Ishikawa (cell line): Measurements from ENCODE around the gene DEGS2.

Experiments used
- CEBPB ChIP-seq: IDR thresholded peaks from 2 replicates; pipeline ENCODE4 v1.6.1; 2012
- CREB1 ChIP-seq: IDR thresholded peaks from 2 replicates; pipeline ENCODE4 v1.6.1; 2012; ENCODE audit warnings: low read depth
- EGR1 ChIP-seq: IDR thresholded peaks from 2 replicates; pipeline ENCODE4 v1.6.1; 2012
- EP300 ChIP-seq: IDR thresholded peaks from 2 replicates; pipeline ENCODE4 v1.6.1; 2012; ENCODE audit warnings: borderline replicate concordance
- RAD21 ChIP-seq: IDR thresholded peaks from 2 replicates; pipeline ENCODE4 v1.6.1; 2012; ENCODE audit warnings: low read depth
- TAF1 ChIP-seq: IDR thresholded peaks from 2 replicates; pipeline ENCODE4 v1.6.1; 2012; ENCODE audit warnings: low read depth, mild to moderate bottlenecking
- USF1 ChIP-seq: IDR thresholded peaks from 2 replicates; pipeline ENCODE4 v1.6.1; 2012
- YY1 ChIP-seq: IDR thresholded peaks from 2 replicates; pipeline ENCODE4 v1.6.1; 2012; ENCODE audit warnings: low read depth
- TF ChIP-seq, protein P1 (sequence below): IDR thresholded peaks from 2 replicates; pipeline ENCODE4 v1.6.1; 2012
- TF ChIP-seq, protein P2 (sequence below): IDR thresholded peaks from 2 replicates; pipeline ENCODE4 v1.6.1; 2012; ENCODE audit warnings: low read depth, mild to moderate bottlenecking

- TF ChIP-seq TAF1 (no peak), YY1 (no peak), EP300 (no peak), RAD21 (no peak), CEBPB (no peak), EGR1 (no peak), USF1 (no peak), CREB1 (no peak)
- TF ChIP-seq, protein P1, sequence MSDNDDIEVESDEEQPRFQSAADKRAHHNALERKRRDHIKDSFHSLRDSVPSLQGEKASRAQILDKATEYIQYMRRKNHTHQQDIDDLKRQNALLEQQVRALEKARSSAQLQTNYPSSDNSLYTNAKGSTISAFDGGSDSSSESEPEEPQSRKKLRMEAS: no peak
- TF ChIP-seq, protein P2, sequence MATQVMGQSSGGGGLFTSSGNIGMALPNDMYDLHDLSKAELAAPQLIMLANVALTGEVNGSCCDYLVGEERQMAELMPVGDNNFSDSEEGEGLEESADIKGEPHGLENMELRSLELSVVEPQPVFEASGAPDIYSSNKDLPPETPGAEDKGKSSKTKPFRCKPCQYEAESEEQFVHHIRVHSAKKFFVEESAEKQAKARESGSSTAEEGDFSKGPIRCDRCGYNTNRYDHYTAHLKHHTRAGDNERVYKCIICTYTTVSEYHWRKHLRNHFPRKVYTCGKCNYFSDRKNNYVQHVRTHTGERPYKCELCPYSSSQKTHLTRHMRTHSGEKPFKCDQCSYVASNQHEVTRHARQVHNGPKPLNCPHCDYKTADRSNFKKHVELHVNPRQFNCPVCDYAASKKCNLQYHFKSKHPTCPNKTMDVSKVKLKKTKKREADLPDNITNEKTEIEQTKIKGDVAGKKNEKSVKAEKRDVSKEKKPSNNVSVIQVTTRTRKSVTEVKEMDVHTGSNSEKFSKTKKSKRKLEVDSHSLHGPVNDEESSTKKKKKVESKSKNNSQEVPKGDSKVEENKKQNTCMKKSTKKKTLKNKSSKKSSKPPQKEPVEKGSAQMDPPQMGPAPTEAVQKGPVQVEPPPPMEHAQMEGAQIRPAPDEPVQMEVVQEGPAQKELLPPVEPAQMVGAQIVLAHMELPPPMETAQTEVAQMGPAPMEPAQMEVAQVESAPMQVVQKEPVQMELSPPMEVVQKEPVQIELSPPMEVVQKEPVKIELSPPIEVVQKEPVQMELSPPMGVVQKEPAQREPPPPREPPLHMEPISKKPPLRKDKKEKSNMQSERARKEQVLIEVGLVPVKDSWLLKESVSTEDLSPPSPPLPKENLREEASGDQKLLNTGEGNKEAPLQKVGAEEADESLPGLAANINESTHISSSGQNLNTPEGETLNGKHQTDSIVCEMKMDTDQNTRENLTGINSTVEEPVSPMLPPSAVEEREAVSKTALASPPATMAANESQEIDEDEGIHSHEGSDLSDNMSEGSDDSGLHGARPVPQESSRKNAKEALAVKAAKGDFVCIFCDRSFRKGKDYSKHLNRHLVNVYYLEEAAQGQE: no peak
These were observed 59.3 kb downstream of the DEGS2 start for GRCh38 chr14:100100032-100100703.
